T-helper 1 cell treated with Interleukin-12 subunit alpha and Interleukin-12 subunit beta and Interleukin-4 antibody, amounts not matched to agents 30 μg/mL and 1 μg/mL, for 36 hours (primary cell): Measurements from ENCODE around the gene B4GALT4.
A peak's percentile ranks its signal among the peaks of the same experiment; 100 is the strongest.
"Not testable (repeated sequence)": the region's sequence is repeated elsewhere in the genome, so short reads cannot be mapped to it uniquely, and the experiment has no call there.

ENCODE experiments used
- H3K27ac Mint-ChIP-seq: one replicate; pipeline ENCODE4 v1.8.0; 2021; ENCODE audit warnings: mild to moderate bottlenecking, mixed read lengths
- H3K27me3 Mint-ChIP-seq: one replicate; pipeline ENCODE4 v1.8.0; 2021; ENCODE audit warnings: low read depth, mixed read lengths
- H3K36me3 Mint-ChIP-seq: one replicate; pipeline ENCODE4 v1.8.0; 2021; ENCODE audit warnings: low read depth, mixed read lengths
- H3K4me1 Mint-ChIP-seq: one replicate; pipeline ENCODE4 v1.8.0; 2021; ENCODE audit warnings: low read depth, mixed read lengths
- H3K4me3 Mint-ChIP-seq: one replicate; pipeline ENCODE4 v1.8.0; 2021; ENCODE audit warnings: mild to moderate bottlenecking, moderate library complexity, mixed read lengths
- H3K9me3 Mint-ChIP-seq: one replicate; pipeline ENCODE4 v1.8.0; 2021; ENCODE audit warnings: mixed read lengths

The B4GALT4 gene

GRCh38 chr3:119245778-119246177, 5.1 kb upstream of the B4GALT4 start:
- H3K27me3 Mint-ChIP-seq, result peaks cover 11% of the 10 kb centered on the region
- no peak overlapping the region for H3K4me3 Mint-ChIP-seq
- peaks cover 7% of the 10 kb centered on the region for H3K4me1 Mint-ChIP-seq
- H3K27ac Mint-ChIP-seq, result no peak overlapping the region
- H3K9me3 Mint-ChIP-seq, result peaks cover 11% of the 10 kb centered on the region
- H3K36me3 Mint-ChIP-seq, result peaks cover 3% of the 10 kb centered on the region

- Mint-ChIP-seq H3K27me3 (peaks cover 4% of the 10 kb centered on the region), H3K4me3 (no peak overlapping the region), H3K4me1 (peaks cover 15% of the 10 kb centered on the region), H3K9me3 (peaks cover 9% of the 10 kb centered on the region), H3K36me3 (peaks cover 5% of the 10 kb centered on the region), H3K27ac (no peak overlapping the region)
Measured at GRCh38 chr3:119243712-119244111, 3.0 kb upstream of the B4GALT4 start.

- H3K27ac Mint-ChIP-seq, H3K4me3 Mint-ChIP-seq: not testable (repeated sequence)
Measured at GRCh38 chr3:119243058-119243529, 2.4 kb upstream of the B4GALT4 start.

GRCh38 chr3:119242387-119243057, 1.8 kb upstream of the B4GALT4 start:
- not testable (repeated sequence) for H3K27ac Mint-ChIP-seq, H3K27me3 Mint-ChIP-seq, H3K9me3 Mint-ChIP-seq, H3K36me3 Mint-ChIP-seq, H3K4me3 Mint-ChIP-seq
- H3K4me1 Mint-ChIP-seq, result peaks cover 19% of the 10 kb centered on the region

More at GRCh38 chr3:119243058-119243529, 2.4 kb upstream of the B4GALT4 start:
- not testable (repeated sequence) for H3K36me3 Mint-ChIP-seq, H3K9me3 Mint-ChIP-seq, H3K27me3 Mint-ChIP-seq
- peaks cover 18% of the 10 kb centered on the region for H3K4me1 Mint-ChIP-seq

- H3K9me3 Mint-ChIP-seq, result no peaks in the 10 kb centered on the region
Measured at GRCh38 chr3:119240101-119240590, 532 bp downstream of the B4GALT4 start.

GRCh38 chr3:119239206-119239820, 1.4 kb downstream of the B4GALT4 start:
- Mint-ChIP-seq H3K4me3 (peak overlapping the region; percentile 85), H3K4me1 (peaks cover 47% of the 10 kb centered on the region), H3K9me3 (no peaks in the 10 kb centered on the region), H3K27ac (peak overlapping the region; percentile 74), H3K27me3 (no peaks in the 10 kb centered on the region), H3K36me3 (peaks cover 22% of the 10 kb centered on the region)

More at GRCh38 chr3:119240101-119240590, 532 bp downstream of the B4GALT4 start:
- Mint-ChIP-seq H3K27ac (peak overlapping the region; percentile 74), H3K4me1 (peaks cover 40% of the 10 kb centered on the region), H3K36me3 (peaks cover 18% of the 10 kb centered on the region), H3K4me3 (peak overlapping the region; percentile 85), H3K27me3 (no peaks in the 10 kb centered on the region)

- Mint-ChIP-seq H3K36me3 (peaks cover 22% of the 10 kb centered on the region), H3K9me3 (no peaks in the 10 kb centered on the region), H3K27ac (no peak overlapping the region), H3K4me1 (peaks cover 47% of the 10 kb centered on the region), H3K4me3 (peak overlapping the region; percentile 42), H3K27me3 (no peaks in the 10 kb centered on the region)
Measured at GRCh38 chr3:119238363-119238762, 2.3 kb downstream of the B4GALT4 start.

GRCh38 chr3:119237299-119237698, 3.4 kb downstream of the B4GALT4 start:
- Mint-ChIP-seq H3K4me3 (no peak overlapping the region), H3K27ac (no peak overlapping the region), H3K27me3 (no peaks in the 10 kb centered on the region), H3K9me3 (no peaks in the 10 kb centered on the region), H3K36me3 (peaks cover 27% of the 10 kb centered on the region), H3K4me1 (peaks cover 47% of the 10 kb centered on the region)

GRCh38 chr3:119236756-119237155, 3.9 kb downstream of the B4GALT4 start:
- peak overlapping the region; percentile 59 for H3K27ac Mint-ChIP-seq
- H3K9me3 Mint-ChIP-seq, result no peaks in the 10 kb centered on the region
- peaks cover 51% of the 10 kb centered on the region for H3K4me1 Mint-ChIP-seq
- H3K27me3 Mint-ChIP-seq, result no peaks in the 10 kb centered on the region
- peaks cover 27% of the 10 kb centered on the region for H3K36me3 Mint-ChIP-seq
- no peak overlapping the region for H3K4me3 Mint-ChIP-seq

GRCh38 chr3:119235151-119235550, 5.5 kb downstream of the B4GALT4 start:
- H3K27ac Mint-ChIP-seq, result peak overlapping the region; percentile 18
- no peaks in the 10 kb centered on the region for H3K27me3 Mint-ChIP-seq
- H3K4me3 Mint-ChIP-seq, result no peak overlapping the region
- H3K4me1 Mint-ChIP-seq, result peaks cover 47% of the 10 kb centered on the region
- no peaks in the 10 kb centered on the region for H3K9me3 Mint-ChIP-seq
- peaks cover 36% of the 10 kb centered on the region for H3K36me3 Mint-ChIP-seq

GRCh38 chr3:119234610-119235009, 6.1 kb downstream of the B4GALT4 start:
- no peaks in the 10 kb centered on the region for H3K27me3 Mint-ChIP-seq
- no peaks in the 10 kb centered on the region for H3K9me3 Mint-ChIP-seq
- peaks cover 39% of the 10 kb centered on the region for H3K36me3 Mint-ChIP-seq
- H3K4me1 Mint-ChIP-seq, result peaks cover 41% of the 10 kb centered on the region
- no peak overlapping the region for H3K4me3 Mint-ChIP-seq
- H3K27ac Mint-ChIP-seq, result no peak overlapping the region

GRCh38 chr3:119230745-119231144, 9.9 kb downstream of the B4GALT4 start:
- H3K9me3 Mint-ChIP-seq, result no peaks in the 10 kb centered on the region
- H3K36me3 Mint-ChIP-seq, result peaks cover 53% of the 10 kb centered on the region
- no peaks in the 10 kb centered on the region for H3K27me3 Mint-ChIP-seq
- H3K27ac Mint-ChIP-seq, result no peak overlapping the region
- H3K4me1 Mint-ChIP-seq, result peaks cover 22% of the 10 kb centered on the region
- H3K4me3 Mint-ChIP-seq, result no peak overlapping the region

- Mint-ChIP-seq H3K4me1 (peaks cover 16% of the 10 kb centered on the region), H3K27ac (no peak overlapping the region), H3K36me3 (peaks cover 49% of the 10 kb centered on the region), H3K9me3 (no peaks in the 10 kb centered on the region), H3K27me3 (no peaks in the 10 kb centered on the region), H3K4me3 (no peak overlapping the region)
Measured at GRCh38 chr3:119230071-119230470, 10.6 kb downstream of the B4GALT4 start.

- H3K9me3 Mint-ChIP-seq, result no peaks in the 10 kb centered on the region
- H3K36me3 Mint-ChIP-seq, result peaks cover 48% of the 10 kb centered on the region
- H3K27ac Mint-ChIP-seq, result no peak overlapping the region
- H3K4me1 Mint-ChIP-seq, result peaks cover 10% of the 10 kb centered on the region
- H3K27me3 Mint-ChIP-seq, result no peaks in the 10 kb centered on the region
- H3K4me3 Mint-ChIP-seq, result no peak overlapping the region
Measured at GRCh38 chr3:119229190-119229589, 11.5 kb downstream of the B4GALT4 start.
